Uterus (tissue), 4 donors: Measurements from ENCODE around the gene GRIP1. TPM values are rescaled to one million over a fixed set of nuclear protein-coding genes. Genes with fewer than 3 reads are reported as not detected.

Experiments
- DNase-seq, 2 donors: peaks; one replicate each; pipeline ENCODE4 v3.0.0-alpha.2; 2019 to 2020
- H3K27ac ChIP-seq, 2 donors: fragments of 200-600 bp; sonication (generic); 1 replicate in 1 of 2; 2 replicates in 1 of 2; pipeline ENCODE4 v1.5.1; 2016 to 2018
- H3K27me3 ChIP-seq, 2 donors: fragments of 200-600 bp; sonication (generic); one replicate each; pipeline ENCODE4 v1.5.1; 2018 to 2019; ENCODE audit warnings: control low read depth in 1 of 2
- H3K36me3 ChIP-seq, 2 donors: fragments of 200-600 bp; sonication (generic); one replicate each; pipeline ENCODE4 v1.5.1; 2019; ENCODE audit warnings: control low read depth in 1 of 2
- H3K4me1 ChIP-seq, 2 donors: fragments of 200-600 bp; sonication (generic); one replicate each; pipeline ENCODE4 v1.5.1; 2018 to 2019; ENCODE audit warnings: control low read depth in 1 of 2
- H3K4me3 ChIP-seq, 2 donors: fragments of 200-600 bp; sonication (generic); 1 replicate in 1 of 2; 2 replicates in 1 of 2; pipeline ENCODE4 v1.5.1; 2018 to 2019; ENCODE audit warnings: mild to moderate bottlenecking in 1 of 2
- H3K9me3 ChIP-seq, 2 donors: fragments of 200-600 bp; sonication (generic); one replicate each; pipeline ENCODE4 v1.5.1; 2019; ENCODE audit warnings: control low read depth in 1 of 2
- CTCF ChIP-seq, 4 experiments: fragments of 200-600 bp in 2 of 4; fragments of 450-650 bp in 2 of 4; sonication (generic) in 2 of 4; IDR thresholded peaks; one replicate each; pipeline ENCODE4 v1.5.1; 2016 to 2019; ENCODE audit warnings: antibody characterized with exemption in 4 of 4, mild to moderate bottlenecking in 2 of 4, moderate library complexity in 1 of 4
- POLR2A ChIP-seq, 2 donors: fragments of 450-650 bp; IDR thresholded peaks; one replicate each; pipeline ENCODE4 v1.6.1; 2016; ENCODE audit warnings: antibody characterized with exemption in 2 of 2, mild to moderate bottlenecking in 1 of 2, moderate library complexity in 1 of 2
- intact Hi-C: fragments of 100-400 bp; cut with DNase I; formaldehyde crosslinking; loops from one replicate; pipeline ENCODE4 v1.15.1; 2023; ENCODE audit warnings: low total_unique reads
- total RNA-seq, 4 donors: library from RNA; depleted of rRNA in 3 of 4; stranded (reverse); fragments of >200 nt in 3 of 4; gene quantifications; one replicate each; pipeline versions ENCODE4 v1.1.0 to v1.2.4, GENCODE V29; 2014 to 2023
- donor health status: DM: yes; HTN: yes; CAD: no.

The GRIP1 gene
- 10 to 100 TPM in 2 of 4 donors, 1 to 10 TPM in 1, not detected in 1; 6.4 to 74.8 (median 19.2) TPM for total RNA-seq

- intact Hi-C loops, result no loop called here
- Histone ChIP-seq H3K27me3 (no peaks in the 10 kb centered on the region), H3K4me1 (no peaks in the 10 kb centered on the region), H3K36me3 (no peaks in the 10 kb centered on the region), H3K4me3 (no peak within 1 kb of the TSS), H3K9me3 (no peaks in the 10 kb centered on the region), H3K27ac (no peak within 1 kb of the TSS)
- no peak for DNase-seq
- TF ChIP-seq CTCF (IDR thresholded peaks at IDR 0.05), result no peak
- no peak for TF ChIP-seq POLR2A (IDR thresholded peaks at IDR 0.05)
Measured at GRCh38 chr12:66678338-66679275, at the start of gene GRIP1. Gene GRIP1, minus strand, starts transcription at chr12:66679076. Its CDS starts 172 bp downstream, at chr12:66678904.

GRCh38 chr12:66726556-66726955, 47.7 kb upstream of the GRIP1 start:
- H3K4me1 ChIP-seq, result no peaks in the 10 kb centered on the region
- H3K4me3 ChIP-seq, result no peak overlapping the region
- no peak overlapping the region for H3K27ac ChIP-seq
- no peak for DNase-seq
- TF ChIP-seq POLR2A (IDR thresholded peaks at IDR 0.05), result no peak
- intact Hi-C loops, result no loop called here
- H3K27me3 ChIP-seq, result peaks cover 0 to 7% of the 10 kb centered on the region in 2 donors
- H3K9me3 ChIP-seq, result no peaks in the 10 kb centered on the region
- H3K36me3 ChIP-seq, result no peaks in the 10 kb centered on the region

GRCh38 chr12:66725031-66725430, 46.2 kb upstream of the GRIP1 start:
- Histone ChIP-seq H3K4me3 (no peak overlapping the region), H3K9me3 (no peaks in the 10 kb centered on the region), H3K27me3 (peaks cover 0 to 7% of the 10 kb centered on the region in 2 donors), H3K36me3 (no peaks in the 10 kb centered on the region), H3K27ac (no peak overlapping the region), H3K4me1 (no peaks in the 10 kb centered on the region)
- DNase-seq, result no peak
- intact Hi-C loops, result no loop called here
- TF ChIP-seq CTCF (IDR thresholded peaks at IDR 0.05), result no peak
- no peak for TF ChIP-seq POLR2A (IDR thresholded peaks at IDR 0.05)

- intact Hi-C loops, result no loop called here
- Histone ChIP-seq H3K36me3 (no peaks in the 10 kb centered on the region), H3K9me3 (no peaks in the 10 kb centered on the region), H3K27ac (no peak overlapping the region), H3K4me3 (no peak overlapping the region), H3K4me1 (no peaks in the 10 kb centered on the region), H3K27me3 (peaks cover 0 to 7% of the 10 kb centered on the region in 2 donors)
- TF ChIP-seq POLR2A (IDR thresholded peaks at IDR 0.05), result no peak
- TF ChIP-seq CTCF (IDR thresholded peaks at IDR 0.05), result no peak
- no peak for DNase-seq
Measured at GRCh38 chr12:66724616-66725015, 45.7 kb upstream of the GRIP1 start.

- Histone ChIP-seq H3K36me3 (no peaks in the 10 kb centered on the region), H3K4me1 (no peaks in the 10 kb centered on the region), H3K27ac (no peak overlapping the region), H3K27me3 (peaks cover 0 to 7% of the 10 kb centered on the region in 2 donors), H3K4me3 (no peak overlapping the region), H3K9me3 (no peaks in the 10 kb centered on the region)
- TF ChIP-seq CTCF (IDR thresholded peaks at IDR 0.05) (no peak), POLR2A (IDR thresholded peaks at IDR 0.05) (no peak)
- intact Hi-C loops, result no loop called here
- no peak for DNase-seq
Measured at GRCh38 chr12:66724026-66724425, 45.1 kb upstream of the GRIP1 start.
